Bronchial epithelial cell (primary cell): ENCODE measurements around the gene CNTFR. TPM values are rescaled to one million over a fixed set of nuclear protein-coding genes. Genes with fewer than 3 reads are reported as not detected.

Experiments
- DNase-seq: peaks from one replicate; pipeline ENCODE4 v3.0.0-alpha.2; 2010; ENCODE audit warnings: low read depth
- FAIRE-seq: peaks from 2 replicates; lab custom pipeline; 2011; peaks lifted over from hg19 to GRCh38; lab: Jason Lieb, UNC
- H3K27me3 ChIP-seq: 2 replicates; pipeline ENCODE4 v1.5.1; 2011; ENCODE audit warnings: low read length; ENCODE audit not compliant: control insufficient read depth, insufficient read depth
- H3K36me3 ChIP-seq: 2 replicates; pipeline ENCODE4 v1.5.1; 2011; ENCODE audit warnings: low read length; ENCODE audit not compliant: control insufficient read depth, insufficient read depth
- H3K4me3 ChIP-seq: 2 replicates; pipeline ENCODE4 v1.5.1; 2011; ENCODE audit warnings: mild to moderate bottlenecking, low read depth, low read length, control low read depth
- total RNA-seq: library from RNA; depleted of rRNA; stranded (reverse); fragments of >200 nt; gene quantifications from 2 replicates; pipeline ENCODE4 v1.2.1, GENCODE V29; 2014
- TF ChIP-seq, protein P1 (sequence below): IDR thresholded peaks from 2 replicates; pipeline ENCODE4 v1.5.1; 2011; ENCODE audit warnings: mild to moderate bottlenecking, moderate library complexity, low read length, control low read depth, inconsistent platforms; ENCODE audit not compliant: insufficient read depth, severe bottlenecking

CNTFR gene
- total RNA-seq, 1 donor from 2014 or later, result not detected

DNA sequence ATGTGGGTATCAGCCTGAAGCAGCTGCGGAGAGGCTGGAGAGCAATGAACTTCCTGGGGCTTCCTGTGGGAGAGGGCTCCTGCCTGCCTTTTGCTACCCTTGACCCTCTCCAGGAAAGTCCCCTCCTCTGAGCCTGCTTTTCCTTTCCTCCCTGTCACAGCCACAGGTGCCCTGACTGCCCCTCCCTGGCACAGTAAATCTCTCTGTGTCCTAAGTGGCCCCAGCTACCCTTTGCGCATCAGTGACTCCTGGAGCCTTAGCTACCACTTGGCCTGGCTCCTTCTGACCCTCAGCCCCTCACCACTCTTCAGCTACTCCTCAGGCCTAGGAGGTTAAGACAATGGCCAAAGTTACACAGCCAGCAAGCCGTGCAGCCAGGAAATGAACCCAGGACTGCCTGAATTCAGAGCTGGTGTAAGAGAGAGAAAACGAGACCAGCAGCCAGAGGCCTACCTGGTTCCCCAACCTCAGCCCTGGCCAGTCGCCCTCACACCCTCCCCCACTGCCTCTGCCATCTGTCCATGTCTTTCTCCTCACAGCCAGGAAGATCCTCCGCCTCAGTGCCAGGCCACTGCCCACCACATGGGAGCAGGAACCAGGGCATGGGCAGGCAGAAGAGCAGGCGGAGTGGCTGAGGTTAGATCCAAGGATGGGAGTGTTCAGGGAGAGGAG lies 18.6 kb downstream of the CNTFR start:
- DNase-seq, result no peak
- peaks cover 29% of the 10 kb centered on the region for H3K27me3 ChIP-seq
- no peaks in the 10 kb centered on the region for H3K36me3 ChIP-seq
- TF ChIP-seq, protein P1, sequence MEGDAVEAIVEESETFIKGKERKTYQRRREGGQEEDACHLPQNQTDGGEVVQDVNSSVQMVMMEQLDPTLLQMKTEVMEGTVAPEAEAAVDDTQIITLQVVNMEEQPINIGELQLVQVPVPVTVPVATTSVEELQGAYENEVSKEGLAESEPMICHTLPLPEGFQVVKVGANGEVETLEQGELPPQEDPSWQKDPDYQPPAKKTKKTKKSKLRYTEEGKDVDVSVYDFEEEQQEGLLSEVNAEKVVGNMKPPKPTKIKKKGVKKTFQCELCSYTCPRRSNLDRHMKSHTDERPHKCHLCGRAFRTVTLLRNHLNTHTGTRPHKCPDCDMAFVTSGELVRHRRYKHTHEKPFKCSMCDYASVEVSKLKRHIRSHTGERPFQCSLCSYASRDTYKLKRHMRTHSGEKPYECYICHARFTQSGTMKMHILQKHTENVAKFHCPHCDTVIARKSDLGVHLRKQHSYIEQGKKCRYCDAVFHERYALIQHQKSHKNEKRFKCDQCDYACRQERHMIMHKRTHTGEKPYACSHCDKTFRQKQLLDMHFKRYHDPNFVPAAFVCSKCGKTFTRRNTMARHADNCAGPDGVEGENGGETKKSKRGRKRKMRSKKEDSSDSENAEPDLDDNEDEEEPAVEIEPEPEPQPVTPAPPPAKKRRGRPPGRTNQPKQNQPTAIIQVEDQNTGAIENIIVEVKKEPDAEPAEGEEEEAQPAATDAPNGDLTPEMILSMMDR, result no peak
- no peak overlapping the region for H3K4me3 ChIP-seq
- FAIRE-seq, result no peak

DNA sequence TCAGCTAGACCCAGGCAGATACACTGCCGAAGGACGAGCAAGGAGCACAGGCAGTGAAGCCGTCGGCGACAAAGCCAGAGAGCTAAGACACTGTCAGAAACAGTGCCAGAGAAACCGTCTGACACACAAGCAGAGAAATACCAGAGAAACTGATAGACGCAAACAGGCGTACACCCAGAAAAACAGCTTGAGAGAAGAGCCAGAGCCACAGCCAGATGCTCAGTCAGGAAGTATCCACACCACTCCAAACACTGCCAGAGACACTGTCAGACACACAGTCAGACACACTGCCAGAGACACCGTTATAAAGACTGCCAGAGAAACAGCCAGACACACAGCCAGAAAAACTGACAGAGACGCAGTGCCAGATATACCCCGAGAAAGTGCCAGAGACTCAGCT lies 19.1 kb downstream of the CNTFR start:
- Histone ChIP-seq H3K4me3 (no peak overlapping the region), H3K27me3 (peaks cover 28% of the 10 kb centered on the region), H3K36me3 (no peaks in the 10 kb centered on the region)
- peak; percentile 58 for FAIRE-seq
- TF ChIP-seq, protein P1, result no peak
- no peak for DNase-seq

- DNase-seq (no peak), FAIRE-seq (no peak)
Observed at GRCh38 chr9:34568774-34569173, 20.8 kb downstream of the CNTFR start.

DNA sequence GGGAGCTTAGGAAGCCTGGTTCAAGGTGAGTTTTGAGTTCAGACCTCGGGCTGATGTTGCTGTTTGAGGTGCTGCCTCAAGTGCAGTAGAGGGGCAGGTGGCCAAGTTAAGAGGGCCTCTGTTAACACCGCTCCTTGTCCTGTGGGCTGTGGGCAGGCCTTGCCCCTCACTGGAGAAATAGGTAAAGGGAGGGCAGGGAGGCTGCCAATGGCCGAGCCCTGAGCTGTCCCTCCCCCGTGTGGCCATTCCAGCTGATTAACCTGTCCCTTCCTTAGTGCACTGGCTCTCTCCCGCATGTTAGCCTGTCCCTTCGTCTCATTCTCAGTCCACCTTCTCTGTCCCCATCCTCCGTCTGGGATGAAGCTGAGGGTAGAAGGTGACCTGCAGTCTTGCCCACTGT lies 21.4 kb downstream of the CNTFR start:
- Histone ChIP-seq H3K36me3 (no peaks in the 10 kb centered on the region), H3K27me3 (peaks cover 28% of the 10 kb centered on the region), H3K4me3 (no peak overlapping the region)
- peak; percentile 80 for FAIRE-seq
- DNase-seq, result no peak
- TF ChIP-seq, protein P1, result no peak

More at GRCh38 chr9:34568774-34569173, 20.8 kb downstream of the CNTFR start:
- peaks cover 28% of the 10 kb centered on the region for H3K27me3 ChIP-seq
- no peak overlapping the region for H3K4me3 ChIP-seq
- TF ChIP-seq, protein P1, result no peak
- H3K36me3 ChIP-seq, result no peaks in the 10 kb centered on the region

- Histone ChIP-seq H3K36me3 (no peaks in the 10 kb centered on the region), H3K27me3 (peaks cover 28% of the 10 kb centered on the region), H3K4me3 (no peak overlapping the region)
- TF ChIP-seq, protein P1, result no peak
- DNase-seq (no peak), FAIRE-seq (no peak)
Observed at GRCh38 chr9:34566972-34567371, 22.6 kb downstream of the CNTFR start.

DNA sequence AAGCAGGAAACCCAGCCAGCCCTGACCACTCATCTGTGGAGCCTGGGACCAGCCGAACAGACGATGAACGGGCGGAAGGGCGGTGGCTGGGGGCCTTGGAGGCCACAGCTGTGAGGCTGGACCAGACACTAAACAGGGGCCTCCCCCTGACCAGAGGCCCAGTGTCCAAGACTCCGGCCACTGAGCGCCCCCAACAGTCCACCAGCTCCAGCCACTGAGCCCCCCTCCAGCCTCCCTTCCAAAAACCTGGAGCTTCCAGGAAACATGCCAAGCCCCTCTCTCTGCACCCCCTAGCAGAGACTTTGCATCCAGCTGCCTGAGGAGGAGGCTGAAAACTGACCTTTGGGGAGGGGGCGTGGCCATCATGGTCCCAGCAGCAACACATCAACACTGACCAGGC lies 23.2 kb downstream of the CNTFR start:
- TF ChIP-seq, protein P1, result no peak
- no peak overlapping the region for H3K4me3 ChIP-seq
- peaks cover 28% of the 10 kb centered on the region for H3K27me3 ChIP-seq
- DNase-seq, result no peak
- no peak for FAIRE-seq
- no peaks in the 10 kb centered on the region for H3K36me3 ChIP-seq
